ENCODE data around the gene PRKCD.

- TF ChIP-seq, protein P1, sequence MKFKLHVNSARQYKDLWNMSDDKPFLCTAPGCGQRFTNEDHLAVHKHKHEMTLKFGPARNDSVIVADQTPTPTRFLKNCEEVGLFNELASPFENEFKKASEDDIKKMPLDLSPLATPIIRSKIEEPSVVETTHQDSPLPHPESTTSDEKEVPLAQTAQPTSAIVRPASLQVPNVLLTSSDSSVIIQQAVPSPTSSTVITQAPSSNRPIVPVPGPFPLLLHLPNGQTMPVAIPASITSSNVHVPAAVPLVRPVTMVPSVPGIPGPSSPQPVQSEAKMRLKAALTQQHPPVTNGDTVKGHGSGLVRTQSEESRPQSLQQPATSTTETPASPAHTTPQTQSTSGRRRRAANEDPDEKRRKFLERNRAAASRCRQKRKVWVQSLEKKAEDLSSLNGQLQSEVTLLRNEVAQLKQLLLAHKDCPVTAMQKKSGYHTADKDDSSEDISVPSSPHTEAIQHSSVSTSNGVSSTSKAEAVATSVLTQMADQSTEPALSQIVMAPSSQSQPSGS (CRISPR knock-in tag; IDR thresholded peaks at IDR 0.05; ENCODE audit: borderline replicate concordance, low read depth), result no peak
- TF ChIP-seq CTCF (IDR thresholded peaks at IDR 0.05), result peak; percentile 54
- TF ChIP-seq MYBL2 (CRISPR knock-in tag; IDR thresholded peaks at IDR 0.05), result no peak
- no peak for TF ChIP-seq NR3C1 (CRISPR knock-in tag; conservative IDR thresholded peaks at IDR 0.05; ENCODE audit: low read depth)
- peak; percentile 88; the same call in 1 of the 2 replicates for TF ChIP-seq GTF2I (CRISPR knock-in tag; conservative IDR thresholded peaks at IDR 0.05)
- no peak for TF ChIP-seq E2F5 (CRISPR knock-in tag; IDR thresholded peaks at IDR 0.05)
Observed at GRCh38 chr3:53134631-53135232, 26.3 kb upstream of the PRKCD start.
